ENCODE measurements around the gene DDX47. TPM values are rescaled to one million over a fixed set of nuclear protein-coding genes. Genes with fewer than 3 reads are reported as not detected.
A peak's percentile ranks its signal among the peaks of the same experiment; 100 is the strongest.

DDX47 gene
- 26.5 TPM for total RNA-seq
- long read RNA-seq, transcript DDX47-202 (12 exons, 1,817 nt), result major isoform, 9 of 9 reads
- long read RNA-seq, partial matches to known transcripts, result 0 of 9 reads
- long read RNA-seq, other reads (novel, unspliced or antisense), result 0 of 9 reads

DNA sequence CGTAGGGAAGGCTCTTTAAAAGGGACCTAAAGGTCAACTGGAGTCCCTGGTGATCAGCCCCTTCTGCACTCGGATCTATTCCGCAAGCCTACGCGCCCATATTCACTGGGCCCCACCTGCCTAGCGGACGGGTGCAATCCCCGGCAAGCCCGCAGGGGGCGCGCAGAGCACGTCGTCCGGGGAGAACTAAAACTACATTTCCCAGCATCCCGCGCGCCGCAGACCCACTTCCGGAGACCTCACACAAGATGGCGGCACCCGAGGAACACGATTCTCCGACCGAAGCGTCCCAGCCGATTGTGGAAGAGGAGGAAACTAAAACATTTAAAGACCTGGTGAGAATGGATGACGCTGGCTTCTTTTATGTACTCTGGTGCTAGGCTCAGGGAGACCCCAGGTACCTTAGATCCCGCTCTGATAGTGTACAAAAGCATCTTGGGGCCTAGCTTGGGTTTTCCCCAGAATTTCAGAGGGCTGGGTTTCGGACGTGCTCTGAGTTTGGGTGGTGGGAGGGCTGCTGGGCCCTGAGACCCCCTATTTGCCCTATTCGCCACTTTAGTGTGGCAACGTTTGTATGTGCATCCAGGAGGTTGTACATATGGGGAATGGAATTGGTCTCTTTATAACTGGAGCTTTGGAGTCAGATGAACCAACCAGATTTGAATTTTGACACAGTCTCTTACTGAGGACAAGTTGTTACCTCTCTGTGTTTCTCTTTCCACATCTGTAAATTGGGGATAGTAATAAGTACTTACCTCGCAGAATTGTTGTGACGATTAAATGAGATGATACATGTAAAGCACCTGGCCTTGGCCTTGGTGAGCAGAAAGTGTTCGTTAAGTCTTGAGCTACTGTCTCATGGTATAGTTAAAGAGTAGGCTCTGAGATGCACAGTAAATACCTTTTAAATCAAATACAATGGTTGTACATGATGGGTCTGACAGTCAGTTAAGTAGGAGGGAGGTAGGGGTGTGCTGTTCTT, at the start of gene DDX47:
Gene DDX47, plus strand, starts transcription at position 227 of the 982 bp plus-strand sequence. Its CDS starts 22 bp downstream, at position 249.
- intact Hi-C loops (cut with DNase I), result loop anchor here (10.0 kb wide), 1 partner anchor 391 kb away; no protein-coding TSS in a partner anchor
- DNase-seq (ENCODE audit: missing footprints) (peak; percentile 98), ATAC-seq (peak; percentile 98)

DNA sequence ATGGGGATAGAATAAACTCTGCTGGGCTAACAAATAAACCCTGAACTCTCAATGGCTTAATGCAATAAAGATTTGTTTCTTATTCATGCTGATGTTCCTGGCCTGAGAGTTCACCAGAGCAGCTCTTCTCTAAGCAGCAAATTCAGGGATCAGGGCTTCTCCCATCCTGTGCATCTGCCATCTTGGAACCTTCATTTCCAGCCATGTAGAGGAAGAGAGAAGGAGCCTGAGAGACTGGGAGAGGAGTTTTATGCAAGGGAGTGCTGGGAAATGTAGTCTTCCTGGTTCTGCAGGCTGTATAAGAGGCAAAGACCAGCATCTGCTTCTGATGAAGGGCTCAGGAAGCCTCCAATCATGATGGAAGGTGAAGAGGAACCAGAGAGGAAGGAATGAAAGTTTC, 48.3 kb upstream of the DDX47 start:
- intact Hi-C loops (cut with DNase I), result no loop called here
- DNase-seq (ENCODE audit: missing footprints) (no peak), ATAC-seq (no peak)

DNA sequence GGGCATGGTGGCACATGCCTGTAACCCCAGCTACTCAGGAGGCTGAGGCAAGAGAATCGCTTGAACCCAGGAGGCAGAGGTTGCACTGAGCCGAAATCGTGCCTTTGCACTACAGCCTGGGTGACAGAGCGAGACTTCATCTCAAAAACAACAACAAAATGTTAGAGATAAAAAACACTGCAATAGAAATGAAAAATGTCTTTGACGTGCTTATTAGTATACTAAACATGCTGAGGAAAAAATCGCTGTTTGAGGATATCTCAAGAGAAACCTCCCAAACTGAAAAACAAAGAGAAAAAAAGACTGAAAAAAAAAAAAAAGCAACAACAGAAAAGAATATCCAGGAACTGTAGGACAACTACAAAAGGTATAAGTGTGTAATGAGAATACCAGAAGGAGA, 42.9 kb upstream of the DDX47 start:
- intact Hi-C loops (cut with DNase I), result no loop called here
- DNase-seq (ENCODE audit: missing footprints) (no peak), ATAC-seq (no peak)

DNA sequence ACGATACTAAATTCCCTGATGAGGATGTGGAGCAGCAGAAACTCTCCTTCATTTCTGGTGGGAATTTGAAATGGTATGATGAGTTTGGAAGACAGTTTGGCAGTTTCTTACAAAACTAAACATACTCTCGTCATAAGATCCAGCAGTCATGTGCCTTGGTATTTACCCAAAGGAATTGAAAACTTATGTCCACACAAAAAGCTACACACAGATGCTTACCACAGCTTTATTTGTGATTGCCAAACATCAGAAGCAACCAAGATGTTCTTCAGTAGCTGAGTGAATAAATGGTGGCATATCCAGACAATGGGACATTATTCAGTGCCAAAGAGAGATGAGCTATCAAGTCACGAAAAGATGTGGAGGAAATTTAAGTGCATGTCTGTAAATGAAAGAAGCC, 38.4 kb upstream of the DDX47 start:
- ATAC-seq (no peak), DNase-seq (ENCODE audit: missing footprints) (no peak)
- intact Hi-C loops (cut with DNase I), result loop anchor here (5.0 kb wide), 1 partner anchor 32 kb away; no protein-coding TSS in a partner anchor

DNA sequence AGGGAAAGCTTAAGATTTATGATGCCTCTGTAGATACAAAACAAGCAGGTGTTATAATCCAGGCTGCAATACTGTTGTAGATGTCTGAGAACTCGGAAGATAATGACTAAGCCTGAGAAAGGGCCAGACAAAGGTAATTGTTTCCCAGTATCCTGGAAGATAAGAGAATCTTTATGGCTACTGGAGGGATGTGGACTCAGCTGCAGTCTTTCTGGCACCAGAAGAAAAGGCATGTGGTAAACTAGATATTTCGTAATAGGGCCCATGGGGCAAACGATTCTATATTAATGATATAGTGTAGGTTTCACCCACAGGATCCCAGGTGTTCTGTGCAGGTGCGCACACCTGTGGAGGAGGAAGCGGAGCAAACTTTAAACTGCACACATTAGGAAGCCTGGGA, 36.9 kb upstream of the DDX47 start:
- intact Hi-C loops (cut with DNase I), result loop anchor here (5.0 kb wide), 1 partner anchor 34 kb away; no protein-coding TSS in a partner anchor
- ATAC-seq (no peak), DNase-seq (ENCODE audit: missing footprints) (no peak)

DNA sequence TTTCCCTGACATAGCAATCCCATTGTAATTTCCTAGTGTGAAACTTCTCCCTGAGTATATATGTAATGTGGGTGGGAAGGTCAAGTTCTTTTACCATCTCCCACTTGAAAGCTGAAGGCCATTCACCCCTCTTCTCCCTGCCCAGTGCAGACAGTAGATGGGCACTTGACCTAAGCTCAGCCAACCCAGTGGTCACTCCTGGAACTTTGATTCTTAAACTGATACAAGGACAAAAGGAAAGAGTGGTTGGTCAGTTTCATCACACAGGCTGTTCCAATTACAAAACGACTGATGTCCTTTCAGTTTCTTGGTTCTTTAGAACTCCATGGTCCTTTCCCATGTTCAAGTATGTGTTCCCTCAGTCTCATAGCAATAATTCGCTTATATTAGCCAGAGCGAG, 36.1 kb upstream of the DDX47 start:
- ATAC-seq (no peak), DNase-seq (ENCODE audit: missing footprints) (no peak)
- intact Hi-C loops (cut with DNase I), result loop anchor here (5.0 kb wide), 1 partner anchor 35 kb away; no protein-coding TSS in a partner anchor

DNA sequence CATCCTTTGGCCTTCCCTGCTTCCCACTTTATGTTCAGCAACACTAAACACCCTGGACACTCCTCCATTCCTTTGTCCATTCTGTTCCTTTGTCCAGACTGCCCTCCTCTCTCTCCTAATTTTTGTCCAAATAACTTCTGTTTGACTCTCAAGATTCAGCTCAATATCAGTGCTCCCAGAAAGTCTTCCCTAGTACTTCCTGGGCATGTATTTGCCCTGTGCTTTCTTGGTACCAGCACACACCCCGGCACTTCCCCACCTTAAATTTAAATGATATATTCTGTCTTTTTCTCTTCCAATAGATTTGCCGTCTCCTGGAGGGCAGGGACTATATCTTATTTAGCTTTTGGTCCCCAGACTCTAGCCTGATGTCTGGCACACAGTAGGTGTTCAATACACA, 34.1 kb upstream of the DDX47 start:
- ATAC-seq, result no peak
- intact Hi-C loops (cut with DNase I), result loop anchor here (5.0 kb wide), 1 partner anchor 37 kb away; no protein-coding TSS in a partner anchor
- no peak for DNase-seq (ENCODE audit: missing footprints)

DNA sequence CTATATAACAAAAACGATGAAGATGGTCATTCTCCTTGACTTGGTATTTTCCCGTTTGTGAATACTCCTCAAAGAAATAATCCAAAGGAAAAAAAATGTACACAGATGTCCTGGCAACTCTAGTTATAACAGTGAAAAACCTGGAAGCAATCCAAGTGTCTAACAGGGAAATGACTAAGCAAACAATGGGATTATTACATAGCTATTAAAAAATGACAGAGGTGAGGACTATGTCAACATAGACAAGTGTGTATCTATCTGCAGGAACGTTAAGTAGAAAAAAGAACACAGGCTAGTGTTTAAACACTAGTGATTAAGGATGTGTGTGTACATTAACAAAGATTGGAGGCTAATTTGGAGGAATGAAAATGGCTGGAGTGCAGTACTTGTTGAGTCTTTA, 33.6 kb upstream of the DDX47 start:
- peak; percentile 23 for ATAC-seq
- DNase-seq (ENCODE audit: missing footprints), result no peak
- intact Hi-C loops (cut with DNase I), result loop anchor here (5.0 kb wide), 1 partner anchor 37 kb away; no protein-coding TSS in a partner anchor

DNA sequence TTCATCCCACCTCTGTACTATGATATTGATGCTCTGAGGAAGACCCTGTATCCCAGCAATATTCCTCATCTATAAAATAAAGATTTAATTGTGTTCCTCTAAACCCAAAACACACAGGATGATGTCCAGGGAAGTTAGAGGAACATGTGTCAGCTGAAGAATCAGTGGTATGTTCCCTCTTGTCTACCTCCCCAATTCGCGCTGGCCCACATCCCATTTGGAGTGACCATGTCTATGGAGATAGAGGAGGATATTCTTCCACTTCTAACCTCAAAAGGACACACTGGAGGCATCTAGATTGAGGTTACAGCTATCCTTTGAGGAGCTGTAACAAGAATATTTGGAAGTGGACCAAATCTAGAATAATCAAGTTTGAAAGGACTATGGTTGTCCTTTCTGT, 29.0 kb upstream of the DDX47 start:
- intact Hi-C loops (cut with DNase I), result loop anchor here (10.0 kb wide), 1 partner anchor 321 kb away; the partner anchor contains the start of gene GSG1
- ATAC-seq (no peak), DNase-seq (ENCODE audit: missing footprints) (no peak)

DNA sequence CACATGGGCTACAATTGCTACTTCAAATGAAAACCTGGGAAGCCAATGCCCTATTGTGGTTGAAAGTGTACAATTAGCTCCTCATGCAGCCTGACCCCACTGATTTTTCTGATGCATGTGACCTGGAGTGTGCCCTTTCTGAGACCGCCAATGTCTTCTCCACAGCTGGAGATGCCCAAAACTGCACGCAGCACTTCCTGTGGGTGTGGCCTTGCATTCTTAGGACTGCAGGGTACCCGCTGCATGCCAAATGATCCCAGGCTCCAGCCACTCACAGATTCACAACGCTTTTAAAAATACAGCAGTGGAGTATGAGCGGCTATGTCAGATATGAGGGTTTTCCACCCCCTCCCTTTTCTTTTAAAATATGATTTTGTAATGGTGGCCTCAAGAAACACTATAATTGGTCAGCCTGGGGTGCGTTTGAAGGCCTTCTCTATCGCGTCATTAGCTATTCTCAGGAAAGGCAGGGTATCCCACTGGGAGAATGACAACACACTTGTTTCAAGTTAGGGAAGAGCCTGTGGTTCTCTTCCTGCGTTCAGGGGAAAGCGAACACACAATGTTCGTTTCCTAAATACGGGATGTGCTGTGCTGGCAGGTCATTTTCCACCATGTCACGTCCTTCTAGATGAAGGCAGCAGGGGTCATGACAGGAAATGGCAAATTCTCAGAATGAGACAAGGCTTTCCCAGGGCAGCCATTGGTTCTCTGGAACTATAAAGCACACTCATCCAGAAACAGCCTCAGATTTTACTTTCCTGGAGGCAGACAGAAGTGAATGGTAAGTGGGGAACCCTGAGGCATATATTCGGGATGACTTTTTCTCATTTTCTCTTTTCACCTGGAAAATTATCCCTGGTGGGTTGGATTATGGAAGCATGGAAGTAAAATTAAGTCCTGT, 28.0 kb upstream of the DDX47 start, which contains the start of gene APOLD1:
Gene APOLD1, plus strand, starts transcription at position 749 of the 904 bp plus-strand sequence. Its CDS starts 33 bp downstream, at position 782.
- peak; percentile 17 for ATAC-seq
- intact Hi-C loops (cut with DNase I), result loop anchor here (5.0 to 10.0 kb wide), 2 partner anchors 202 to 320 kb away; partner anchors contain the start of gene GSG1
- no peak for DNase-seq (ENCODE audit: missing footprints)

DNA sequence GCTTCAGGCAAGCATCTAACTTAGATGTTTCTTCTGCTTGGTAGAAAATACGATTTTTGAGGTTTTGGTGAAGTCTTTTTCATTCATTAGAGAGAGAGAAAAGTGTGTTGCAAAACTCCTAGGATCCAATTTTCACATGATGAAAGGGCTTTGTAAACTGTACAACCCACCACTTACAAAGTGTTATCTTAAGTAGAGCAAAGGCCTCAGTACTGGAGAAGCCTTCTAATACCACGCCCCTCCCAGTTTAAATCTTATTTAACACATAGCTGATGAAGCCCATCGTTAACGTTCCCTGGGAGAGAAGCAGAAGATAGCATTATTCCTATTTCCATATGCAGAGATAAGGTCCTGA, 26.8 kb upstream of the DDX47 start:
- intact Hi-C loops (cut with DNase I), result loop anchor here (2.0 to 10.0 kb wide), 4 partner anchors 62 to 318 kb away; partner anchors contain the start of genes CDKN1B and GSG1
- DNase-seq (ENCODE audit: missing footprints) (no peak), ATAC-seq (peak; percentile 1)

DNA sequence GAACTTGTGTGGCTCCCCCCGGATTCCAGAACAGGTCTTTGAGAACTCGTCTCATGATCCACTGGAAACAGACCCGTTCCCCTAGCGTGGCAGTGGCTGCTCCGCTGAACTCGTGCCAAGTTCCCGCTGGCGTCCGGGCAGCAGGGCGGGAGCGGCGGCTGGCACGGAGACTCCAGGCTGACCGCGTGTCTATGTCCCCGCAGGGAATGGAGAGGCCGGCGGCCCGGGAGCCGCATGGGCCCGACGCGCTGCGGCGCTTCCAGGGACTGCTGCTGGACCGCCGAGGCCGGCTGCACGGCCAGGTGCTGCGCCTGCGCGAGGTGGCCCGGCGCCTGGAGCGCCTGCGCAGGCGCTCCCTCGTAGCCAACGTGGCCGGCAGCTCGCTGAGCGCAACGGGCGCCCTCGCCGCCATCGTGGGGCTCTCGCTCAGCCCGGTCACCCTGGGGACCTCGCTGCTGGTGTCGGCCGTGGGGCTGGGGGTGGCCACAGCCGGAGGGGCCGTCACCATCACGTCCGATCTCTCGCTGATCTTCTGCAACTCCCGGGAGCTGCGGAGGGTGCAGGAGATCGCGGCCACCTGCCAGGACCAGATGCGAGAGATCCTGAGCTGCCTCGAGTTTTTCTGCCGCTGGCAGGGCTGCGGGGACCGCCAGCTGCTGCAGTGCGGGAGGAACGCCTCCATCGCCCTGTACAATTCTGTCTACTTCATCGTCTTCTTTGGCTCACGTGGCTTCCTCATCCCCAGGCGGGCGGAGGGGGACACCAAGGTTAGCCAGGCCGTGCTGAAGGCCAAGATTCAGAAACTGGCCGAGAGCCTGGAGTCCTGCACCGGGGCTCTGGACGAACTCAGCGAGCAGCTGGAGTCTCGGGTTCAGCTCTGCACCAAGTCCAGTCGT, 26.2 kb upstream of the DDX47 start:
- intact Hi-C loops (cut with DNase I), result loop anchor here (2.0 to 10.0 kb wide), 4 partner anchors 62 to 318 kb away; partner anchors contain the start of genes CDKN1B and GSG1
- ATAC-seq, result peak; percentile 93
- DNase-seq (ENCODE audit: missing footprints), result peak; percentile 91

DNA sequence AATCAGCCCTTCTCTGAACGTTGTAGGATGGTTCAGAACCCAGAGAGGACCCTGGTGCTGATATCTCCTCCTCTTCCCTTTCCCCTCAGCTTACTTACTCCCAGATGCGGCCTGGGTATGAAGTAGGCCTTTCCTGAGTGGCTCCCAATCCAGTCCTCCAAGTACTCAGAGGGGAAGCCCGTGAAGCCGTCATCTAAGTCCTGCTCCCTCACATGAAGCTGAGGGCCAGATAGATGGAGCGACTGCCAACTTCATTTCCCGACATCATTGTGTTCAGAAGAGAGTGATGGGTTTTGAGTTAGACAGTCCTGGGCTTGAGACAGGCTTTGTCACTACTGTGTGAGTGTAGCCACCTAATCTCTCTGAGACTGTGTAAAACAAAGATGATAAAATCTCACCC, 25.0 kb upstream of the DDX47 start:
- DNase-seq (ENCODE audit: missing footprints) (no peak), ATAC-seq (no peak)
- intact Hi-C loops (cut with DNase I), result loop anchor here (1.0 to 10.0 kb wide), 3 partner anchors 20 to 317 kb away; partner anchors contain the start of gene GSG1

DNA sequence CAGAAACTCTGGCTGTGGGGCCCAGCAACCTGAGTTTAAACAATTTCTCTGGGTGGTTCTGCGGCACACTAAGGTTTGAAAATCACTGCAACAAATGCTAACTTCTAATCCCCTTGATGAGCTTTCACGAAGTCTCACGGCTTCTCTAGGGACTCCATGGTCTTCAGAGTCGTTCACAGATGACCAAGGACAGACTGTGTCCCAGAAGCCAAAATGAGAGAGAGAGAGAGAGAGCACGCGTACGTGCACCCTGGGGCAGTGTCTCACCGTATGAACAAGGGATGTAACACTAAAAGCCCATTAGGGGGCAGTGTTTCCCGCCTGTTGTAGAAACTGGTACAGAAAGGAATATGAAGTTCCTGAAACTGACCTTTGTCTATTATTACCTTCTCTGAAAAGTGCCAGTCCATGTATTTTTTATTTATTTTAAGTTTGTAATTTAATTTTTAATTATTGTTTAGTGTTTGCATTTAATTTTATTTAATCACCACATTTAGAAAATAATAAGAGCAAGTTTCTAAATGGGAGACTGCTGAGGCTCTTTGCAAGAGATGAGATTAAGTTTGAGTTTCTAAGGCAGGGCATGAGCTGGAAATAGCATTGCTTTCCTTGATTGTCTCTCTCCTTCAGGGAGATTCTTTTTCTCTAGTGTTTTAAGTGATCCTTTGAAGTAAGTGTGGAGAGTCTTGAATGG, 24.3 kb upstream of the DDX47 start:
- peak; percentile 41 for ATAC-seq
- intact Hi-C loops (cut with DNase I), result loop anchor here (1.0 to 10.0 kb wide), 3 partner anchors 19 to 316 kb away; partner anchors contain the start of gene GSG1
- no peak for DNase-seq (ENCODE audit: missing footprints)

DNA sequence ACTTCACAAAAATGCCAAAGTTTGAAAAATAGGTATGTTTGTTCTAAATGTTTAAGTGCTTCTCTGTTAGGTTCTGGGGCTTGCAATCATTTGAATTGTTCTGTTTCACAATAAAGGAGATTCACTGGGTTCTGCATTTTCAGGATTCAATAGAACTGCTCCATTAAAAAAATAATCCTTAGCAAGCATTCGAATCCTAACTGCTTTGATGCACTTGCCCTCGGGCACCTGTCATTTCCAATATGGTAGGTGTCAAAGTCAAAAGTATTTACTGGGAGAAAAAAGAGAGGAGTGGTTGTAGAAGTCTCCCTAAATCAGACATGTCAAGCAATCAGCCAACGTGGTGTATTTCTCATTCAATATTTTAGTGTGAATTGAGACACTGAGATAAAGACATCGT, 22.2 kb upstream of the DDX47 start:
- intact Hi-C loops (cut with DNase I), result no loop called here
- ATAC-seq, result no peak

DNA sequence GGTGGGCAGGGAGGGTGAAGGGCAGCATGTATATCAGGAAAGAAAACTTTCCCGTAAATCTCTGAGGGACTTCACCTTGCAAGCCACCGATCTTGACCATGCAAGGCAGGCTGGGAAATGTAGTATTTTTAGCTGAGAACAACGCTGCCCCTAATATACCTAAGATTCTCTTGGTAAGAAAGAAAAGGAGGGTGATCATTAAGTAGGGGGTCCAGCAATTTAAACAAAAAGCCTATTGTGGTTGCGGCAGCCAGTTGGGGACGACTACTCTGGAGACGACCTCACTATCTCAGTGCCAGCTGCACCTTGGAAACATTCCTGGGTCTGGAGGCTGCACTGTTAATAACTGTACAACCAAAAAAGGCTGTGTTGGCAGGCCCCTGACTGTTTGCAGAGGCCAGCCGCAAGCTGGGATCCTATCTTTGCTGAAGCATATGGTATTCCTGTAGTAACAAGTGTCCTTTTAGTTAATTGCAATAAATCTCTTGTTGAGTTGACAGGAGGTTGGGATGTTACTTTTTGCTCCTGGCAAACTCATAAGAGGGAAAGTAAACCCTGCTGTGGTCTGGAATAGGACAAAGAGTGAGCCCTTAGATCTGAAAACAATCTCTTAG, 21.3 kb upstream of the DDX47 start:
- DNase-seq (ENCODE audit: missing footprints), result no peak
- intact Hi-C loops (cut with DNase I), result no loop called here
- no peak for ATAC-seq

More for the DNA sequence above, 22.2 kb upstream of the DDX47 start:
- DNase-seq (ENCODE audit: missing footprints), result no peak
